ENCODE measurements around the gene SFT2D3.
A peak's percentile ranks its signal among the peaks of the same experiment; 100 is the strongest.

The SFT2D3 gene

DNA sequence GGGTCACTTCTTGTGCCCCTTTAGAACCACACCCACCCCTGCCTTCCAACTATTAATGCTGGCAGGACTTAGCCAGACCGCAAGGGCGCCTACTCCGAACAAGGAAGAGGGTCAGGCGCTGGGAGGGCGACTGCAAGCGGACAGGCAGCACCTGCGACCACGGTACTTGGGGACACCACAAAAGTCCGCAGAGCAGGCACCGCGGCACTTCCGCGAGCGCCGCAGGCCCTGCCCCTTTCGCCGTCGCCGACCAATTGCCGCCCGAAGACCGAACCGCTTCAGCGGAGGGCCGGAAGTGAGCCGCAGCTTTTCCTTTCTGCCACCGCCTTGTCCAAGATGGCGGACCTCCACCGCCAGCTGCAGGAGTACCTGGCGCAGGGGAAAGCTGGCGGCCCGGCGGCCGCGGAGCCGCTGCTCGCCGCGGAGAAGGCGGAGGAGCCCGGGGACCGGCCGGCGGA is at the start of gene SFT2D3:
TSS of gene SFT2D3 (plus strand) at position 305 of the 458 bp plus-strand sequence. CDS start at position 337, 32 bp downstream.
- DNase-seq (ENCODE audit: low spot score) = peak; percentile 86

GRCh38 chr2:127651971-127652550 is 49.2 kb upstream of the SFT2D3 start:
- DNase-seq (ENCODE audit: low spot score) = peak; percentile 90

- DNase-seq (ENCODE audit: low spot score) = no peak
These were observed 48.4 kb upstream of the SFT2D3 start for GRCh38 chr2:127652786-127653357.

DNA sequence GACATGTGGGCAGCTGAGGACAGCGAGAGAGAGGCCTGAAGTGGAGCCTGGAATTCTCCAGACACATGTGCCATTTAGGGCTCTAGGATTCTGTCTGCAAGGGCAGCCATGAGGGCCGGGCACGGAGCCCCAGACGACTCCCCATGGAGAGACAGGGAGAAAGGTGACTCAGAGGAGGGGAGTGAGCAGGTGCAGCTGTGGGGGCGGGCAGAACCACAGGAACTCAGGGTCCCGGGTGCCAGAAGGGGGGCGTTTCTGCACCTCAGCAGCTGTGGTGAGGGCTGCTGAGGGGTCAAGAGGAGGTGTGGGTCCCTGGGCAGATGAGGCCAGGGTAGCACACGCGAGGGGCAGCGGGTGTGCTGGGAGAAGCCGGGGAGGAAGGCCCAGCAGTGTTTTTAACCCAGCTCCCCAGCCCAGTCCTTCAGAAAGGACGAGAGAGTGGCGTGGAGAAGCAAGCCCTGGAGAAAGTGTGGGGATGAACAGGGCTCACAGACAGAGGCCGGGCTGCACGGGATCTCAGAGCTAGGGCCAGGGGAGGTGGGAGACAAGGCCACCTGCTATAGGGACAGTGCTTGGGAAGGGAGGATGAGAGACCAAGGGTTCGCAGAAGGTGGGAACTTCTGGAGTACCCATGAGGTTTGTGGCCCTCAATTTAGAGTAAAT is 47.7 kb upstream of the SFT2D3 start:
- no peak for DNase-seq (ENCODE audit: low spot score)

DNA sequence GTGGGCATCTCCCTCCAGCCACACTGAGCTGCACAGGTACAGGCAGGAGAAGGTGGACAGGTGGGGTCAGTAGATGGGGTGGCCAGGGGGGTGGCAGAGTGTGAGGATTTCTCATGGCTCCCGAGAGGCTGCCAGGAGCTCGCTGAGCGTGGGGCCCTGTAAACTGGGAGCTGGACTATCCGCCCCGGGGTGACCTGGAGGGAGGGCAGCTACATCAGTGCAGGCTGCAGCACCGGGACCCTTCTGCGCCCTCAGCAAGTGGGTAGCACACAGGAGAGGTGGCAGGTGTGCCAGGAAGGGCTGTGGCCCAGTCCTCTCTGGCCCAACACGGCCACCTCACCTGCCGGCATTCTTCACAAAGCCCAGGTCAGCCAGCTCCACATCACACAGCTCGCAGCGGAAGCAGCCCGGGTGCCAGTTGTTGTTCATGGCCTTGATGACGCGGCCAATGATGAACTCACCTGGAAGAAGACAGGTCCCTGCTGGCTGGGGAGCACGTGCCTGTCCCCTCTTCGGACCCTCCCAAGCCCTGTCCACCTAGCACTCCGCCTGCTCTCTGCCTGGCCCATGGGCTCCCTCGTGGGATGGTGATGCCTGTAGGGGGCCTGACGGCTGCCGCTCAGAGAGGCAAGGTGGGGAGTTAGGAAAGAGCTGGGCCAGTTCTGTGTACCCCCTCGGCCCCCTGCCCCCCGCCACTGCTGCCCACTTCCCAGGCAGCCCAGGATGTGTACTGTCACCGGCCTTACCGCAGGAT is 47.0 kb upstream of the SFT2D3 start:
- no peak for DNase-seq (ENCODE audit: low spot score)

GRCh38 chr2:127654838-127655175 is 46.5 kb upstream of the SFT2D3 start:
- no peak for DNase-seq (ENCODE audit: low spot score)

- DNase-seq (ENCODE audit: low spot score) = no peak
These were observed 45.9 kb upstream of the SFT2D3 start for GRCh38 chr2:127655209-127656073.

DNA sequence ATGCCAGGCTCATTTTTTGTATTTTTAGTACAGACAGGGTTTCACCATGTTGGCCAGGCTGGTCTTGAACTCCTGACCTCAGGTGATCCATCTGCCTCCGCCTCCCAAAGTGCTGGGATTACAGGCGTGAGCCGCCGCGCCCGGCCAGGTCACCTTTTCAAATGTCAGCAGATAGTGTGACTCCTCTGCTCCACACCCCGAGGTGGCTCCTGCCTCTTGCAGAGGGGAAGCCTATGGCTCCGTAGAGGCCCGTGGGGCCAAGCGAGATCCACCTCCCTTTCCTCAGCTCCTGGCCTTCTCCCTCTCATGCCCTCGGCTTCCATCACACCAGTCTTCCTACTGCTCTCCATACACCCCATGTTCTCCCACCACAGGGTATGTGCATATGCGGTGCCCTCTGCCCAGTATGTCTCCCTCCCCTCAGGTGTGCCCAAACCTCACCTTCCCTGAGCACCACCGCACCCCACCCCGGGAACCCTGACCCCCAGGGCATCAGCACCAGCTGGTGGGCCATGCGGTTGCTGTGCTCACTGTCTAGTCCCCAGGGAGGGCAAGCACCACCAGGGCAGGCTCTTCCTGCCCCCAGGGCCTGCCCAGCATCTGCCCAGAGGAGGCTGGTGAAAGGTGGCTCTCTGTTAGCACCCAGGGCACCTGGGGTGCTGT is 44.6 kb upstream of the SFT2D3 start:
- no peak for DNase-seq (ENCODE audit: low spot score)

DNA sequence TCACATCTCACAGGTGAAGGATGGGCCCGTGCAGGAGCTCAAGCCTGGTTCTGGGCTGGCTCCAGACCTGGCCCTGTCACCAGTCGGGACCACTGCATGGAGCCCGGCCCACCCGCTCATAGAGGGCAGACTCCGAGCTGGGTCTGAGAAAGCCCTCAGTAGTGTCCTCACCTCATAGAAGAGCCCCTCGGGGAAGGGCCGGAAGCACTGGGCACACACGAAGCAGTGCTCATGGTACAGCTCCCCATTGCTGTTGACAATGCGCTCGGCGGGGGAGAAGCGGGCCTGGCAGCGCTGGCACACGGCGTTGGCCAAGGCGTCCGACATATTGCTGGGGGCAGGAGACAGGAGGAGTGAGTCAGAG is 44.1 kb upstream of the SFT2D3 start:
- no peak for DNase-seq (ENCODE audit: low spot score)

DNA sequence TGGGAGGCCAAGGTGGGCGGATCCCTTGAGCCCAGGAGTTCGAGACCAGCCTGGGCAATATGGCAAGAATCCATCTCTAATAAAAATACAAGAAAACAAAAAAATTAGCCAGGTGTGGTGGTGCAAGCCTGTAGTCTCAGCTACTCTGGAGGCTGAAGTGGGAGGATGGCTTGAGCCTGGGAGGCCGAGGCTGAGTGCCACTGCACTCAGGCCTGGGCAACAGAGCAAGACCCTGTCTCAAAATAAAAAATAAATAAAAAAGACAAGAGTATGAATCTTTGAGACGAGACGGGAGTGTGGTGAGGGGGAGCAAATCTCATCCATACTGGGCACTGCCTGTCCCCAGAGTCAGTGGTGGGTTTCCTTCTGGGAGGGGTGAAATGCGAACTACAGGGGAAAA is 43.2 kb upstream of the SFT2D3 start:
- DNase-seq (ENCODE audit: low spot score) = no peak

GRCh38 chr2:127658641-127659407 is 42.5 kb upstream of the SFT2D3 start:
- DNase-seq (ENCODE audit: low spot score) = no peak

GRCh38 chr2:127659408-127660290 is 41.6 kb upstream of the SFT2D3 start:
- no peak for DNase-seq (ENCODE audit: low spot score)

DNA sequence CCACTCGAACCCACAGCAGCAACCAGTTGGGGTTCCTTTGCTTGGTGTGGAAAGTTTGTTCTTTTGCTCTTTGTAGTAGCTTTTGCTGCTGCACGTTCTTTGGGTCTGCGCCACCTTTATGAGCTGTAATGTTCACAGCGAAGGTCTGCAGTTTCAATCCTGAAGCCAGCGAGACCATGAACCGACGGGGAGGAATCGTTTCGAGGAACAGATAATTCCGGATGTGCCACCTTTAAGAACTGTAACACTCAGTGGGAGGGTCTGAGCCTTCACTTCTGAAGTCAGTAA is 41.1 kb upstream of the SFT2D3 start:
- DNase-seq (ENCODE audit: low spot score) = no peak

DNA sequence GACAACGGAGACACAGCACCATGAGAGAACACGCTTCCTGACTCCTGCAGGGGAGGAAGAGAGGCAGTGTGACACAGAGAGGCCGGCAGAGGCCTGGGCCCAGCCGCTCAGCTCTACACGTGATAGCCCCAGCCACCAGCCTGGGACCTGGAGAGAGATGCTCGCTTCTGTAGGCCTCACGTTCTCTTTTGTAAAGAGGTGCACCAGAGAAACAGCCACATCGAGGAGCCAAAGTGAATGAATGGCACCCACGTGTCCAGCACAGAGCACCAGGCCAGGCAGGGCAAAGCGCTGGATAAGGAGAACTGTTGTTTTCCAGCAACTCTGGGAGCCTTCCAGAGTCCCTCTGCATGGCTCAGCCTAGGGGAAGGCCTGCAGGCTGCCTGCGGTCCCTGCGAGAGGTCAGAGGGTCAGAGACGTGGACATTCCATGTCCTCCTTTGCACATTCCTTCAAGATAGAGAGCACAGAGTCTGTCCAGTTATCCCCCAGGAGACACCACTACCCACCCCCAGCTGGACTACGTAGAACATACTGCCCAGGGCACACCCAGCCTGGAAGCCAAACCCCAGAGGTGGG is 40.1 kb upstream of the SFT2D3 start:
- DNase-seq (ENCODE audit: low spot score) = peak; percentile 84

DNA sequence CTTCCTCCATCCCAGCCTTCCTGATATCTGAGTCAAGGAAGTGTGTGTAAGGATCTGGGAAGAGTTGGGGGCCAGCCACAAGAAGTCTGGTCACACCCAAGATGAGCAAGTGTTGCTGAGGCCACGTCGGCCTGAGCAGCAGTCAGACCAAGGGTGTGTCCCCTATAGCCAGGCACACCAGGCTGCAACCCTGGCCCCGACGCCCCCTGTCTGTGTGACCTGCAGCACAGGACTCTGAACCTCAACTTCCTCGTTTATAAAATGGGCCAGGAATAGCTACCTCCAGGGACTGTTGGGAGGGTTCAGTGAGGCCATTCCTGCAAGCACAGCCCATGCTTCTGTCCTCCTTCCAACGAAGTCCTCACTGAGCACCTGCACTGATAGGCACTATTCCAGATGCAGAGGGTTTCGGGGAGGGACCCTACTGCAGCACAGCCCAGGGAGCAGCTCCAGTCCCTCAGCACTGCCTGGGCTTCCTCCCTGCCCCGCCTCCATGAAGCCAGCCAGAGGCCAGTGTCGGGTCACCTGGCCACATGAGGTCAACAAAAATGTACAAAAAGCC is 39.3 kb upstream of the SFT2D3 start:
- no peak for DNase-seq (ENCODE audit: low spot score)

DNA sequence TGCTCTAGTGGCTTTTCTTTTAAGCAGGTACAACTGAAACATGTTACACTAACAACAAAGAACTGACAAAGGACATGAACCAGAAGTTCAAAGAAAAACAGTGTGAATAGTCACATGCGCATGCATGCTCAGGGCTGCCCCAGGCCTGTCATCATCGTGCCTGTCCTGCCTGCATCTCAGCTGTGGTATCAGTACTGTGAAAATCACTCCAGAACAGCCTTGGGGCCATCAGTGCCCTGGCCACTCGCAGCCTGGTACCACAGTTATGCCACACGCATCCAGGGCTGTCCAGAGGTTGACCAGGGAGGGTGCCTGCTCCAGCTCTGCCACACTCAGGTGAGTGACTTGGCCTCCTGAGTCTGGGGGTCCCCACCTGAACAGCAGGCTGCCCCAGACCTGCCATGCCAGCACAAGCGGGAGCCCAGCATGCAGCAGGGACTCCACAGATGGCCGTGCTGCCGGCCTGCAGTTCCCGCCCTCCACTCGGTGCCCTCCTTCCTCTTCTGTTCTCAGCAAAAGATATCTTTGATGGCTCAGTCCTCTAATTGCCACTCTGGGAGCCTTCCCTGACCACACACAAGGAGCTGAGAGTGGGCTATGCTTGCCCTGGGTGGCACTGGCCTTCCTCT is 38.2 kb upstream of the SFT2D3 start:
- DNase-seq (ENCODE audit: low spot score) = no peak

- DNase-seq (ENCODE audit: low spot score) = no peak
These were observed 37.7 kb upstream of the SFT2D3 start for GRCh38 chr2:127663566-127664064.

DNA sequence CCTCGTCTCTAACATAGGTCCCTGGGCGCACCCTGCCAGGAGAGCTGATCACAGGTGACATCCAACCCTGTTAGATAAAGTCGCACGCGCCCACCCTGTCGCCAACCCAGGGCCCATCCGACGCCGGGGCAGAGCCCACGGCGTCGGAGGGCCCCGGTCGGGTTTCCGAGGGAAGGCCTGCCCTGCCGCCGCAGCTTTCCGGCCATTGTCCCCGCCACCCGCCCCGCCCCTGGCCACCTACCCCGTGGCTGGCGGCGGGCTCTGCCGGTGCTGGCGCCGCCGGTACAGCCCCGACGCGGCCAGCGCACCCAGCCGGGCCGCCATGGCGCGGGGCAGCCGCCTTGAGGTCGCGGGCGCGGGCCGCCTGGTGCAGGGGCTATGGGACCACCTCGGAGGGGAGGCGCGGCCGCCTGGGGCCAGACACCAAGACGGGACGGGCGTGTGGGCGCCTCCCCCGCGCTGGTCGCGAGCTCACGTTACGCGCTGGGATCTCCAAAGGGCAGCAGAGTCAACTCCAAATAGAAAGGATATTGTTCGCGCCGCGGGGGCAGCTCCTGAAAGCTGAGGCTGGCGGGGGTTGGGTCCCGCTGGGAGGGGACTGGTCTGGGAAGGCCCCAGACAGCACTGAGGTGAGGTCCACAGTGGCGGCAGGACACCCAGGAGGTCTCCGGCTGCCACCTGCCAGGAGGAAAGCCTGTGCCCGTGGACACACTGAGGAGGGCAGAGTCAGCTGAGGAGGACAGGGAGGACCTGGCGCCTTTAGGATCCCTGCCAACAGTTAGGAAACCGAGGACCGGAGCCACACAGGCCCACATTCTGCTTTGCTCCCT is 37.0 kb upstream of the SFT2D3 start:
- DNase-seq (ENCODE audit: low spot score) = no peak
